HG02852 (cell line): Measurements from ENCODE around the gene EZR.

Experiments
- ATAC-seq: cut with Tn5 transposase; IDR thresholded peaks from one replicate; pipeline ENCODE4 v1.9.1; 2021; ENCODE audit warnings: mild to moderate bottlenecking, moderate library complexity; ENCODE audit not compliant: unreplicated experiment

Gene EZR

GRCh38 chr6:158780246-158780884, 38.8 kb downstream of the EZR start:
- no peak for ATAC-seq

- no peak for ATAC-seq
Measured at GRCh38 chr6:158778005-158778527, 41.1 kb downstream of the EZR start.

GRCh38 chr6:158777510-158777909, 41.7 kb downstream of the EZR start:
- ATAC-seq: no peak

GRCh38 chr6:158776737-158777136, 42.4 kb downstream of the EZR start:
- no peak for ATAC-seq

- no peak for ATAC-seq
Measured at GRCh38 chr6:158775832-158776231, 43.3 kb downstream of the EZR start.

GRCh38 chr6:158774717-158775449, 44.3 kb downstream of the EZR start:
- no peak for ATAC-seq

- no peak for ATAC-seq
Measured at GRCh38 chr6:158773581-158774449, 45.4 kb downstream of the EZR start.

- ATAC-seq: no peak
Measured at GRCh38 chr6:158772851-158773371, 46.3 kb downstream of the EZR start.

- ATAC-seq: no peak
Measured at GRCh38 chr6:158772172-158772571, 47.0 kb downstream of the EZR start.

GRCh38 chr6:158771399-158772152, 47.6 kb downstream of the EZR start:
- no peak for ATAC-seq

GRCh38 chr6:158770533-158771330, 48.4 kb downstream of the EZR start:
- no peak for ATAC-seq

GRCh38 chr6:158769771-158770432, 49.3 kb downstream of the EZR start:
- no peak for ATAC-seq

GRCh38 chr6:158769234-158769770, 49.9 kb downstream of the EZR start:
- ATAC-seq: no peak

GRCh38 chr6:158768436-158768835, 50.7 kb downstream of the EZR start:
- ATAC-seq: no peak

GRCh38 chr6:158767709-158768108, 51.5 kb downstream of the EZR start:
- no peak for ATAC-seq

GRCh38 chr6:158766621-158767455, 52.3 kb downstream of the EZR start:
- ATAC-seq: no peak

GRCh38 chr6:158765499-158766068, 53.6 kb downstream of the EZR start:
- no peak for ATAC-seq

GRCh38 chr6:158764926-158765325, 54.2 kb downstream of the EZR start:
- ATAC-seq: no peak
